ENCODE data around the gene SS18. TPM values are rescaled to one million over a fixed set of nuclear protein-coding genes. Genes with fewer than 3 reads are reported as not detected.

The SS18 gene
- total RNA-seq, 2 experiments from 2014 or later, result 57.8 to 69.7 TPM

DNA sequence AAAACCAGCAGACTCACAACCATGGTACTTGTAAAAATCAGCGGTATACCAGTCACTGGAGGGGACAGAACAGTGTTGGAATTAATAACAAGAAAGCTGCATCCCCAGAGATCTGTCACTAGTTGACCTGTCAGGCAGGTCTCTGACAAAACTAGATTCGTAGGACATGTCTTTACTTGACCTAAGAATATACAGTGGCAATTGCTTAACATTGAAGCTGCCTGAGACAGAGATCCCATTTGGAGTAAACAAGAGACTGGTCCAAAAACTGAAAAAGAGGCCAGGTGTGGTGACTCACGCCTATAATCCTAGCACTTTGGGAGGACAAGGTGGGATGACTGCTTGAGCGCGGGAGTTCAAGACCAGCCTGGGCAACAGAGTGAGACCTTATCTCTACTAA, 7.2 kb upstream of the SS18 start:
- intact Hi-C loops (cut with DNase I, micrococcal nuclease), result no loop called here
- H3K36me3 Mint-ChIP-seq (ENCODE audit: low read depth), result no peaks in the 10 kb centered on the region
- no peak overlapping the region for H3K27ac Mint-ChIP-seq
- DNase-seq (no peak), ATAC-seq (no peak)
- no peaks in the 10 kb centered on the region for H3K27me3 Mint-ChIP-seq
- H3K4me1 Mint-ChIP-seq, result no peaks in the 10 kb centered on the region
- POLR2A ChIA-PET, result no interaction called here
- CTCF ChIA-PET, result no interaction called here
- no peaks in the 10 kb centered on the region for H3K9me3 Mint-ChIP-seq (ENCODE audit: low read depth)
- H3K4me3 Mint-ChIP-seq, result no peak overlapping the region

DNA sequence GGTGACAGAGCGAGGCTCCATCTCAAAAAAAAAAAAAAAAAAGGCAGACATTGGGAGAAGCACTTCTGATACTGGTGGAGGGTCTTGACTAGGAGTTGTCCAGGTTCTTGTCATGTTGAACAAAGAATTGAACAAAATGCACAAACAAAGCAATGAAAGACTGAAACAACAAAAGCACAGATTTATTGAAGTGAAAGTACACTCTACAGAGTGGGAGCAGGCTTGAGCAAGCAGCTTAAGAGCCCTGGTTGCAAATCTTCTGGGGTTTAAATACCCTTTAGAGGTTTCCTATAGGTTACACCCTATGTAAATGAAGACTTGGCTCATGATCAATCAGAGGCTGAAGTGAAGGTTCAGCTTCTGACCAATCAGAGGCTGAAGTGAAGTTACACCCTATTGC, 6.4 kb upstream of the SS18 start:
- Mint-ChIP-seq H3K27me3 (no peaks in the 10 kb centered on the region), H3K36me3 (ENCODE audit: low read depth) (no peaks in the 10 kb centered on the region), H3K4me3 (no peak overlapping the region), H3K27ac (no peak overlapping the region), H3K4me1 (no peaks in the 10 kb centered on the region), H3K9me3 (ENCODE audit: low read depth) (no peaks in the 10 kb centered on the region)
- CTCF ChIA-PET, result no interaction called here
- intact Hi-C loops (cut with DNase I, micrococcal nuclease), result no loop called here
- ATAC-seq, result no peak
- no peak for DNase-seq
- POLR2A ChIA-PET, result no interaction called here

DNA sequence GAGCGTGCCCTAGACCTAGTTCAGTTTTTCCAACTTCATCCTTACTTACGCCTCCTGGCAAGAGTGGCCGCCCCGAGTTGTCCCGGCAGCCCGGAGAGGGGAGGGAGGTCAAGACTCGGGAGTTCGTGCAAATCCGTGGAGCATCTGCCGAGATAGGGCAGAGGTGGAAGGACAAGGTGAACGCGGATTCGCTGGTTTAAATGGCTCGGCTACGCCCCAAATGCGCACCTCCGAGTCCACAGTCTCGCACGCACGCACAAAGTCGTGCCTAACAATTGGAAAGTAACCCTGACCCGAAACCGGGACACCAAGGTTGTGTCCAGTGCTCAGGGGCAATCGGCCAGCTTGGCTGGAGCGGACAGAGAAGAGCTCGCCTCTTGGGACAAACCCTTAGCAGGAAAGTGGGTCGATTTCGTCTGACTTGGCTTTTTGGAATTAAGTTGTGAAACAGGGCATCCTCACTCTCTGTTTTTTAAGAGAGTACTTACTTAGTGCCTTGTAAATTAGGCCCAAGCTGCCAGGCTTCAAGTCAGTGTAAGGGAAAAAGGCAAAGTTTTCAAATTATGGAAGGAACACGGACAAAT, 726 bp upstream of the SS18 start:
- intact Hi-C loops (cut with DNase I, micrococcal nuclease), result loop anchor here in 1 of 2 experiments (5.0 kb wide), 2 partner anchors 739 to 1724 kb away; partner anchors contain the start of gene ZNF521
- H3K27me3 Mint-ChIP-seq, result no peaks in the 10 kb centered on the region
- peak overlapping the region; percentile 94 for H3K27ac Mint-ChIP-seq
- DNase-seq (no peak), ATAC-seq (peak; percentile 59)
- POLR2A ChIA-PET, result no interaction called here
- no peaks in the 10 kb centered on the region for H3K9me3 Mint-ChIP-seq (ENCODE audit: low read depth)
- H3K4me3 Mint-ChIP-seq, result peak overlapping the region; percentile 77
- CTCF ChIA-PET, result interaction anchor here (1.7 kb wide), 1 partner anchor 11 kb away, joined by 6 read pairs; no protein-coding TSS in a partner anchor
- H3K4me1 Mint-ChIP-seq, result peaks cover 31% of the 10 kb centered on the region
- peaks cover 14% of the 10 kb centered on the region for H3K36me3 Mint-ChIP-seq (ENCODE audit: low read depth)

DNA sequence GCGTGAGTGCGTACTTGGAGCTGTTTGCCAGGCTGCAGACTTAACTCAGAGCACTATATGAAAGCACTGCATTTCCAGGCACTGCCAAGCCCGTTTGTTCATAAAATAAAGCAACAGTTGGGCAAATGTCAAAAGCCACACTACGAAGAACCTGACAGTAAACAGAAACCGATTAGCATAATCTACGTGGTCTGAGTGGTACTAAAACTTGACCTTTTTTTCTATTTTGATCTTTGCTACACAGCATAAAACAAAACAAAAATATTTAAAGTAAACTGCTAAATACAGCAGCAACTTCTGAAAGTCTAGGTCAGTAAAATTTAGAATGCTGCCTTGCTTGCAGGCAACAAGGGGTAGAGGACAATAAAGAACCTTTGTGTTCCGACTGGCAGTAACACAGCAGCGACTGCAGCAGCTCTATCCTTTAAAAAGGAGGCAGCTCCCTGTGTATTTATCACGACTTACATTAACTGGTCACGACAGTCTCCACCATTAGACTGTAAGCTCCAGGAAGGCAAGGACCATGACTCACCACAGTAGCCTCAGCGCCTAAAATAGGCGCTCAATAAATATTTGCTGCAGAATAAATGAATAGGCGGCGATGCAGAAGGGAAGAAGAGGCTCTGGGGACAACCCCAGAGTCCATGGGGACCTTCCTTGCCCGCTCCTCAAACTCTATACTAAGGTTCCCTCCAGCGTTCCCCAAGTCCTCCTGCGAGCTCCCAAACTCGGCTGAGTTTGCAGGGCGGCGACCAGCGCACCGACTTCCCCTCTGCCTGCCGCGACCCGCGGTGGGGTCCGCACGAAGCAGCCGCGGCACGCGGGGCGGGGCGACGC, 902 bp downstream of the SS18 start:
- peak; percentile 6 for ATAC-seq

DNA sequence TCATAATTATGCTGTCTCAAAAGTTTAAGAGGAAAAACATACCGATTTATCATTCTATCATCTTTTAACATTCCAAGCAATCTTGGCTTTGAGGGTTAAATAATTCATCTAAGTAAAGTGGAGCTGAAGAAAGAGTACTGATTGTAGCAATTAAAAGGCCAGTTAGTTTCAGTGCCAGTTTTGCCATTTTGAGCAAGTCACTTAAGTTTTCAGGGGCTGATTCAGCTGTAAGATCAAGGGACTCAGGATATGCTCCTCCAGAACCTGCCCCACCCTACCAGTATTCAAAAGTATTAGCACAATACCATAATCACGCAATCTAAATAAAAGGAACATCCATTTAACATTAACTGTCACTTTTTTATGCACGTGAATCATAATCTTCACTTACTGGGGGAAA, 1.9 kb downstream of the SS18 start:
- Mint-ChIP-seq H3K4me3 (peak overlapping the region; percentile 77), H3K36me3 (ENCODE audit: low read depth) (peaks cover 24% of the 10 kb centered on the region), H3K27me3 (no peaks in the 10 kb centered on the region), H3K27ac (no peak overlapping the region), H3K4me1 (peaks cover 41% of the 10 kb centered on the region), H3K9me3 (ENCODE audit: low read depth) (no peaks in the 10 kb centered on the region)
- intact Hi-C loops (cut with DNase I, micrococcal nuclease), result loop anchor here in 1 of 2 experiments (10.0 kb wide), 1 partner anchor 1526 kb away; no protein-coding TSS in a partner anchor
- ATAC-seq, result no peak
- ChIA-PET CTCF (interaction anchor here (1.2 to 1.6 kb wide), 3 partner anchors 9 to 36 kb away, joined by 3 to 6 read pairs (median 4); no protein-coding TSS in a partner anchor), POLR2A (no interaction called here)
- DNase-seq, result no peak

More for the DNA sequence above, 902 bp downstream of the SS18 start:
- no peaks in the 10 kb centered on the region for H3K9me3 Mint-ChIP-seq (ENCODE audit: low read depth)
- H3K36me3 Mint-ChIP-seq (ENCODE audit: low read depth), result peaks cover 19% of the 10 kb centered on the region
- ChIA-PET CTCF (interaction anchor here (1.6 kb wide), 1 partner anchor 35 kb away, joined by 3 read pairs; no protein-coding TSS in a partner anchor), POLR2A (no interaction called here)
- intact Hi-C loops (cut with DNase I, micrococcal nuclease), result loop anchor here (1.0 to 10.0 kb wide), 8 partner anchors 10 to 1722 kb away; partner anchors contain the start of genes TAF4B (in 2 of the 2), KCTD1 (in 1 of the 2), PSMA8 (in 1 of the 2) and ZNF521 (in 1 of the 2)
- no peaks in the 10 kb centered on the region for H3K27me3 Mint-ChIP-seq
- H3K27ac Mint-ChIP-seq, result peak overlapping the region; percentile 75
- DNase-seq, result peak; percentile 21
- peak overlapping the region; percentile 77 for H3K4me3 Mint-ChIP-seq
- peaks cover 36% of the 10 kb centered on the region for H3K4me1 Mint-ChIP-seq

GRCh38 chr18:26086959-26087358, 3.5 kb downstream of the SS18 start:
- ATAC-seq (no peak), DNase-seq (no peak)
- ChIA-PET CTCF (interaction anchor here (0.6 kb wide), 1 partner anchor 48 kb away, joined by 3 read pairs; no protein-coding TSS in a partner anchor), POLR2A (no interaction called here)
- H3K27ac Mint-ChIP-seq, result no peak overlapping the region
- intact Hi-C loops (cut with DNase I, micrococcal nuclease), result loop anchor here in 1 of 2 experiments (10.0 kb wide), 1 partner anchor 1528 kb away; no protein-coding TSS in a partner anchor
- H3K27me3 Mint-ChIP-seq, result no peaks in the 10 kb centered on the region
- peaks cover 41% of the 10 kb centered on the region for H3K4me1 Mint-ChIP-seq
- no peak overlapping the region for H3K4me3 Mint-ChIP-seq
- no peaks in the 10 kb centered on the region for H3K9me3 Mint-ChIP-seq (ENCODE audit: low read depth)
- H3K36me3 Mint-ChIP-seq (ENCODE audit: low read depth), result peaks cover 34% of the 10 kb centered on the region

DNA sequence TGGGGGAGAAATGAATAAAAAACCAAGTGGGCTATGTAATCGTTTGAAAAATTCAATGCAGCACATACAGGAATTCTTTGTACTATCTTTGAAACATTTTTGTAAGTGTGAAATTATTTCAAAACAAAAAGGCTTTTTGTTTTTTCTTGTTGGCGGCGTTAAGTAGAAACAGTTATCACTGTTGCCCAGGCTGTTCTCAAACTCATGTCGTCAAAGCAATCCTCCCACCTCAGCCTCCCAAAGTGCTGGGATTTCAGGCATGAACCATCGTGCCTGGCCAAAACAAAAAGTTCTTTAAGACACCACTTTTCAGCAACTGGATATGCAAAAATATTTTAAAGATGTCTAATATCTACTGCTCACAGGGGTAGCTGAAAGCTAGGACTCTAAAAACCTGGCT, 5.4 kb downstream of the SS18 start:
- peaks cover 45% of the 10 kb centered on the region for H3K36me3 Mint-ChIP-seq (ENCODE audit: low read depth)
- H3K27me3 Mint-ChIP-seq, result no peaks in the 10 kb centered on the region
- no peaks in the 10 kb centered on the region for H3K9me3 Mint-ChIP-seq (ENCODE audit: low read depth)
- DNase-seq (no peak), ATAC-seq (no peak)
- ChIA-PET CTCF (no interaction called here), POLR2A (no interaction called here)
- H3K4me3 Mint-ChIP-seq, result no peak overlapping the region
- H3K4me1 Mint-ChIP-seq, result peaks cover 45% of the 10 kb centered on the region
- no peak overlapping the region for H3K27ac Mint-ChIP-seq
- intact Hi-C loops (cut with DNase I, micrococcal nuclease), result loop anchor here in 1 of 2 experiments (10.0 kb wide), 1 partner anchor 1530 kb away; no protein-coding TSS in a partner anchor

GRCh38 chr18:26083099-26083498, 7.3 kb downstream of the SS18 start:
- H3K4me1 Mint-ChIP-seq, result peaks cover 35% of the 10 kb centered on the region
- DNase-seq (no peak), ATAC-seq (no peak)
- H3K36me3 Mint-ChIP-seq (ENCODE audit: low read depth), result peaks cover 47% of the 10 kb centered on the region
- no peak overlapping the region for H3K4me3 Mint-ChIP-seq
- ChIA-PET CTCF (no interaction called here), POLR2A (no interaction called here)
- intact Hi-C loops (cut with DNase I, micrococcal nuclease), result loop anchor here in 1 of 2 experiments (10.0 kb wide), 1 partner anchor 1532 kb away; no protein-coding TSS in a partner anchor
- no peaks in the 10 kb centered on the region for H3K27me3 Mint-ChIP-seq
- no peaks in the 10 kb centered on the region for H3K9me3 Mint-ChIP-seq (ENCODE audit: low read depth)
- H3K27ac Mint-ChIP-seq, result no peak overlapping the region

DNA sequence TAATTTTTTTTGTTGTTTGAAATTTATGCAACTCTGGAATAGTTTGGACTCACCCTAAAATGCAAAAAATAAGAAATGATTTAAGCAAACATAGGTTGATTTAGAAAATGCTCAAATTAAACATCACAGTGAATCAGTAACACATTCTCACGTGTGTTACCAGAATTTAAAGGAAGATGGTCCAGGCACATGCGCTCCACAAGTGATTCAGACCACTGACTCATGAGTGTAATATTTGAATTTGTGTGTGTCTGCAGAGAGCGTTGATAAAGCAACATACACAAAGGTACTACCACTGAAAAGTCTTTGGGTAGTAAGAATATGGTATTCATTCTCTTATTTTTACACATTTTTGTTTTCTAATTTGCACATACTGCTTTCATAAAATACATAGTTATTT, 7.9 kb downstream of the SS18 start:
- ATAC-seq (no peak), DNase-seq (no peak)
- no peak overlapping the region for H3K4me3 Mint-ChIP-seq
- ChIA-PET POLR2A (no interaction called here), CTCF (interaction anchor here (0.6 to 0.7 kb wide), 2 partner anchors 11 to 1866 kb away, joined by 3 to 4 read pairs; no protein-coding TSS in a partner anchor)
- H3K36me3 Mint-ChIP-seq (ENCODE audit: low read depth), result peaks cover 51% of the 10 kb centered on the region
- intact Hi-C loops (cut with DNase I, micrococcal nuclease), result loop anchor here in 1 of 2 experiments (10.0 kb wide), 1 partner anchor 1532 kb away; no protein-coding TSS in a partner anchor
- no peak overlapping the region for H3K27ac Mint-ChIP-seq
- H3K9me3 Mint-ChIP-seq (ENCODE audit: low read depth), result no peaks in the 10 kb centered on the region
- H3K4me1 Mint-ChIP-seq, result peaks cover 31% of the 10 kb centered on the region
- H3K27me3 Mint-ChIP-seq, result no peaks in the 10 kb centered on the region

GRCh38 chr18:26074246-26074645, 16.2 kb downstream of the SS18 start:
- peaks cover 68% of the 10 kb centered on the region for H3K36me3 Mint-ChIP-seq (ENCODE audit: low read depth)
- ATAC-seq (no peak), DNase-seq (no peak)
- no peaks in the 10 kb centered on the region for H3K27me3 Mint-ChIP-seq
- H3K9me3 Mint-ChIP-seq (ENCODE audit: low read depth), result peaks cover 12% of the 10 kb centered on the region
- no peak overlapping the region for H3K27ac Mint-ChIP-seq
- H3K4me1 Mint-ChIP-seq, result peaks cover 18% of the 10 kb centered on the region
- CTCF ChIA-PET, result no interaction called here
- H3K4me3 Mint-ChIP-seq, result no peak overlapping the region
- POLR2A ChIA-PET, result no interaction called here
- intact Hi-C loops (cut with DNase I, micrococcal nuclease), result no loop called here

DNA sequence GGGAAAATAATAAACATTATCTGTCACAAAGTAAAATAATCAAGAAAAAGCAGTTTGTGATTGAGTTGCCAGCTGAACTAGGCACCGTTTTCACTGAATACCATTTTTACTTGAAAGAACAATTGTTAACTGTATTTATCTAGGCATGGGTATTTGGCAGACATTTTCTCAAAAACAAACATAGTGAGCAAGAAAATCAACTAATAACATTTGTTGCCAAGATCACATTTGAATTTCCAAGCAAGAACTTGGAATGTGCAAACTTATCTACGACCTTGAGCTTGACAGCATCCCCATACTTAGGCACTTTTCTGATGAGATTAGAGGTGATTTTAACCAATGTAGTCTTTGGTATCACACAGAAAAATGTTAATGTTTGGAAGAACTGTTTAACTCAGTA, 16.7 kb downstream of the SS18 start:
- H3K4me1 Mint-ChIP-seq, result peaks cover 18% of the 10 kb centered on the region
- ATAC-seq, result no peak
- intact Hi-C loops (cut with DNase I, micrococcal nuclease), result no loop called here
- no peak overlapping the region for H3K27ac Mint-ChIP-seq
- no peak for DNase-seq
- peaks cover 12% of the 10 kb centered on the region for H3K9me3 Mint-ChIP-seq (ENCODE audit: low read depth)
- POLR2A ChIA-PET, result no interaction called here
- H3K4me3 Mint-ChIP-seq, result no peak overlapping the region
- no peaks in the 10 kb centered on the region for H3K27me3 Mint-ChIP-seq
- H3K36me3 Mint-ChIP-seq (ENCODE audit: low read depth), result peaks cover 68% of the 10 kb centered on the region
- CTCF ChIA-PET, result no interaction called here
